GM18505 (cell line): Measurements from ENCODE around the gene OPN4.

Experiments used
- ATAC-seq: cut with Tn5 transposase; IDR thresholded peaks from one replicate; pipeline ENCODE4 v1.9.1; 2021; ENCODE audit not compliant: unreplicated experiment
- POLR2A ChIP-seq: IDR thresholded peaks from 4 replicates; pipeline ENCODE4 v1.6.1; 2011; ENCODE audit warnings: borderline replicate concordance; ENCODE audit not compliant: insufficient read depth, insufficient read length; ENCODE audit errors: extremely low read depth

OPN4 gene

GRCh38 chr10:86711513-86712316 lies 57.4 kb downstream of the OPN4 start:
- peak; percentile 46 for ATAC-seq
- no peak for TF ChIP-seq POLR2A

- ATAC-seq = no peak
- peak; percentile 68 for TF ChIP-seq POLR2A
These were observed 58.0 kb downstream of the OPN4 start for GRCh38 chr10:86712317-86712707.

- no peak for TF ChIP-seq POLR2A
- ATAC-seq = no peak
These were observed 60.9 kb downstream of the OPN4 start for GRCh38 chr10:86715156-86715795.

DNA sequence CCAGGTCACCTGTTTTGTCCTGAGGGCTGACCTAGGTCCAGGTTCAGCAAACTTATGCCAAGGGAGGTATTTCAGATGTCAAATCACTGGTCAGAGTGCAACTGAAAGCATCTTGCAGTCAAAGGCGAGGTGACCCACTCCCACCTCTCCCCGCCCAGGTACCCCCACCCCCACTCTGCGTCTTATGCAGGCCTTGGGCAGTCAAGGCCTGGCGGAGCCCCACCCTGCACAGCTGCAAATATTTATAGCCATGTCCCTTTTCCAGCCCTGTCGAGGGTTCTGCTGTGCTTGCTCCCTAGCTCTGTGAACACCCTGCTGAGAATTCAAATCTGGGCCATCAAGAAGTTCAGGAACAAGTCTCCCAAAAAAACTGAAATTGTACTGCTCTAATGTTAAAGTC lies 61.5 kb downstream of the OPN4 start:
- ATAC-seq = no peak
- TF ChIP-seq POLR2A = no peak
